Activated B cell treated with CpG ODN at 0.5 μM for 24 hours (primary cell): ENCODE measurements around the gene NAA40. TPM values are rescaled to one million over a fixed set of nuclear protein-coding genes. Genes with fewer than 3 reads are reported as not detected.
"Not testable (repeated sequence)": the region's sequence is repeated elsewhere in the genome, so short reads cannot be mapped to it uniquely, and the experiment has no call there.

Experiments used
- ATAC-seq: fragments of 200-7000 bp; cut with Tn5 transposase; one replicate; pipeline ENCODE4 v1.10.0; 2021; ENCODE audit warnings: low read depth, mild to moderate bottlenecking, moderate library complexity
- CTCF ChIA-PET: fragments of 350-600 bp; sonication (Branson Sonifier 250); formaldehyde crosslinking; loops from one replicate; lab custom pipeline; 2021; ENCODE audit warnings: antibody characterized with exemption; lab: Charles Lee
- POLR2A ChIA-PET: fragments of 350-600 bp; sonication (Branson Sonifier 250); formaldehyde crosslinking; loops from one replicate; lab custom pipeline; 2021; ENCODE audit warnings: antibody characterized with exemption; lab: Charles Lee
- DNase-seq: peaks from one replicate; pipeline ENCODE4 v3.0.0; 2022
- H3K27ac Mint-ChIP-seq: one replicate; pipeline ENCODE4 v1.8.0; 2020; ENCODE audit warnings: mixed read lengths
- H3K27me3 Mint-ChIP-seq: one replicate; pipeline ENCODE4 v1.8.0; 2021; ENCODE audit warnings: mixed read lengths
- H3K36me3 Mint-ChIP-seq: one replicate; pipeline ENCODE4 v1.8.0; 2021; ENCODE audit warnings: low read depth, mixed read lengths
- H3K4me1 Mint-ChIP-seq: one replicate; pipeline ENCODE4 v1.8.0; 2021; ENCODE audit warnings: mixed read lengths
- H3K4me3 Mint-ChIP-seq: one replicate; pipeline ENCODE4 v1.8.0; 2020; ENCODE audit warnings: mild to moderate bottlenecking, mixed read lengths
- H3K9me3 Mint-ChIP-seq: one replicate; pipeline ENCODE4 v1.8.0; 2020; ENCODE audit warnings: mixed read lengths
- CTCF ChIP-seq: fragments of 200-600 bp; IDR thresholded peaks from one replicate; pipeline ENCODE4 v1.8.0; 2022; ENCODE audit warnings: antibody characterized with exemption, mild to moderate bottlenecking
- intact Hi-C: fragments of 100-400 bp; cut with micrococcal nuclease; formaldehyde crosslinking; loops from one replicate; pipeline ENCODE4 v1.15.1; 2024
- total RNA-seq: library from RNA; stranded (reverse); gene quantifications from 2 replicates; pipeline ENCODE4 v1.2.3, GENCODE V29; 2022

The NAA40 gene
- total RNA-seq, 1 donor from 2014 or later = 28.6 TPM

GRCh38 chr11:63958008-63958407 is 19.2 kb downstream of the NAA40 start:
- H3K27ac Mint-ChIP-seq = no peak overlapping the region
- H3K9me3 Mint-ChIP-seq = no peaks in the 10 kb centered on the region
- CTCF ChIA-PET = no interaction called here
- no peak overlapping the region for H3K4me3 Mint-ChIP-seq
- DNase-seq (no peak), ATAC-seq (no peak)
- H3K4me1 Mint-ChIP-seq = no peaks in the 10 kb centered on the region
- TF ChIP-seq CTCF = no peak
- no peaks in the 10 kb centered on the region for H3K27me3 Mint-ChIP-seq
- POLR2A ChIA-PET = no interaction called here
- intact Hi-C loops = no loop called here
- H3K36me3 Mint-ChIP-seq = peaks cover 34% of the 10 kb centered on the region

GRCh38 chr11:63961608-63962412 is 23.0 kb downstream of the NAA40 start:
- intact Hi-C loops = no loop called here
- H3K36me3 Mint-ChIP-seq = no peaks in the 10 kb centered on the region
- H3K4me1 Mint-ChIP-seq = no peaks in the 10 kb centered on the region
- ATAC-seq = no peak
- no peak for TF ChIP-seq CTCF
- no peaks in the 10 kb centered on the region for H3K9me3 Mint-ChIP-seq
- H3K4me3 Mint-ChIP-seq = no peak overlapping the region
- ChIA-PET POLR2A (interaction anchor here (0.6 kb wide), 1 partner anchor 14 kb away, joined by 3 read pairs; no protein-coding TSS in a partner anchor), CTCF (interaction anchor here (1.4 kb wide), 1 partner anchor 16 kb away, joined by 3 read pairs; no protein-coding TSS in a partner anchor)
- no peak overlapping the region for H3K27ac Mint-ChIP-seq
- peaks cover 3% of the 10 kb centered on the region for H3K27me3 Mint-ChIP-seq
- DNase-seq = no peak

- H3K9me3 Mint-ChIP-seq, intact Hi-C loops, DNase-seq, H3K27ac Mint-ChIP-seq, H3K36me3 Mint-ChIP-seq, H3K4me3 Mint-ChIP-seq, POLR2A ChIA-PET, H3K4me1 Mint-ChIP-seq, ATAC-seq, H3K27me3 Mint-ChIP-seq: not testable (repeated sequence)
- CTCF ChIA-PET = interaction anchor here (0.9 kb wide), 1 partner anchor 18 kb away, joined by 3 read pairs; no protein-coding TSS in a partner anchor
Measured at GRCh38 chr11:63963895-63964294, 25.1 kb downstream of the NAA40 start.

- Mint-ChIP-seq H3K4me3 (no peak overlapping the region), H3K27me3 (peaks cover 5% of the 10 kb centered on the region), H3K4me1 (no peaks in the 10 kb centered on the region), H3K27ac (no peak overlapping the region), H3K36me3 (no peaks in the 10 kb centered on the region), H3K9me3 (no peaks in the 10 kb centered on the region)
- ChIA-PET POLR2A (no interaction called here), CTCF (no interaction called here)
- ATAC-seq (no peak), DNase-seq (no peak)
- intact Hi-C loops = no loop called here
- no peak for TF ChIP-seq CTCF
Measured at GRCh38 chr11:63966444-63966843, 27.6 kb downstream of the NAA40 start.

- Mint-ChIP-seq H3K4me3 (no peak overlapping the region), H3K4me1 (peaks cover 9% of the 10 kb centered on the region), H3K36me3 (peaks cover 2% of the 10 kb centered on the region), H3K9me3 (no peaks in the 10 kb centered on the region), H3K27ac (no peak overlapping the region), H3K27me3 (peaks cover 5% of the 10 kb centered on the region)
- ATAC-seq = no peak
- POLR2A ChIA-PET = no interaction called here
- no peak for DNase-seq
- CTCF ChIA-PET = no interaction called here
- no peak for TF ChIP-seq CTCF
- intact Hi-C loops = no loop called here
Measured at GRCh38 chr11:63969461-63969860, 30.7 kb downstream of the NAA40 start.
